Measurements from ENCODE around the gene TM9SF4. TPM values are rescaled to one million over a fixed set of nuclear protein-coding genes. Genes with fewer than 3 reads are reported as not detected.

The TM9SF4 gene
- polyA plus RNA-seq, 3 donors, result 49.7 to 78.5 (median 78.3) TPM

DNA sequence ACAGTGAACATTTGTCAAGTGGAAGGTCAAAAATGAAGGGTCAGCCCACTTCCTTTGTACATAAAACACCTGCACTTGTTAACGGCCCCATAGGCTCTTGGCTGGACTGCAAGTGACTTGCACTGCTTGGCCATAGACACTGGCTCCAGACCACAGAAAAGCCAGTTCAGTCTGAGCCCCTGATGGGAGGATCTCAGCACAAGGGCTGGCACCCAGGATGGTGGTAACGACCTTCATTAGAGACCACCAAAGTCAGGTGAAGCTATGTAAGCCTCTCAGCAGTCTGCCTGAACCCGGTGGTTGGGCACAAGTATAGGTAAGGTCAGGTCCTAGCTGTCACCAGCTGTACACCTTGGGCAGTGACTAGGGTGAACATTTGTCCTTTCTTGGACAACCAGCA, 81.9 kb downstream of the TM9SF4 start:
- TF ChIP-seq, protein P1, sequence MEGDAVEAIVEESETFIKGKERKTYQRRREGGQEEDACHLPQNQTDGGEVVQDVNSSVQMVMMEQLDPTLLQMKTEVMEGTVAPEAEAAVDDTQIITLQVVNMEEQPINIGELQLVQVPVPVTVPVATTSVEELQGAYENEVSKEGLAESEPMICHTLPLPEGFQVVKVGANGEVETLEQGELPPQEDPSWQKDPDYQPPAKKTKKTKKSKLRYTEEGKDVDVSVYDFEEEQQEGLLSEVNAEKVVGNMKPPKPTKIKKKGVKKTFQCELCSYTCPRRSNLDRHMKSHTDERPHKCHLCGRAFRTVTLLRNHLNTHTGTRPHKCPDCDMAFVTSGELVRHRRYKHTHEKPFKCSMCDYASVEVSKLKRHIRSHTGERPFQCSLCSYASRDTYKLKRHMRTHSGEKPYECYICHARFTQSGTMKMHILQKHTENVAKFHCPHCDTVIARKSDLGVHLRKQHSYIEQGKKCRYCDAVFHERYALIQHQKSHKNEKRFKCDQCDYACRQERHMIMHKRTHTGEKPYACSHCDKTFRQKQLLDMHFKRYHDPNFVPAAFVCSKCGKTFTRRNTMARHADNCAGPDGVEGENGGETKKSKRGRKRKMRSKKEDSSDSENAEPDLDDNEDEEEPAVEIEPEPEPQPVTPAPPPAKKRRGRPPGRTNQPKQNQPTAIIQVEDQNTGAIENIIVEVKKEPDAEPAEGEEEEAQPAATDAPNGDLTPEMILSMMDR (IDR thresholded peaks at IDR 0.05), result no peak
- Histone ChIP-seq H3K36me3 (replicated peaks in 1 of 2; ENCODE audit: control insufficient read depth in 1 of 2, insufficient read depth in 2 of 2, low read length in 2 of 2) (peaks cover 37 to 41% of the 10 kb centered on the region in 2 donors), H4K20me1 (ENCODE audit: insufficient read depth, low read length) (peaks cover 55% of the 10 kb centered on the region), H3K4me1 (ENCODE audit: control insufficient read depth in 1 of 2, insufficient read depth in 2 of 2, low read length in 2 of 2) (peaks cover 16 to 21% of the 10 kb centered on the region in 2 donors), H3K4me2 (replicated peaks; ENCODE audit: extremely low read depth, low read length, poor library complexity, severe bottlenecking) (peak overlapping the region; percentile 89), H3K27me3 (ENCODE audit: control insufficient read depth in 2 of 2, insufficient read depth in 2 of 2, low read length in 2 of 2) (no peaks in the 10 kb centered on the region), H3K79me2 (ENCODE audit: insufficient read depth, low read length) (peaks cover 27% of the 10 kb centered on the region), H3K9ac (ENCODE audit: insufficient read depth, low read length, poor library complexity, severe bottlenecking) (no peak overlapping the region), H3K9me3 (replicated peaks in 1 of 2; ENCODE audit: control insufficient read depth in 1 of 2, insufficient read depth in 1 of 2, low read length in 2 of 2) (no peaks in the 10 kb centered on the region), H3K27ac (ENCODE audit: low read depth in 1 of 2, low read length in 2 of 2) (no peak overlapping the region), H2AFZ (ENCODE audit: insufficient read depth, low read depth, low read length, poor library complexity, severe bottlenecking) (no peak overlapping the region), H3K4me3 (replicated peaks in 1 of 3; ENCODE audit: low read depth in 2 of 3, low read length in 3 of 3) (no peak overlapping the region)
- Mint-ChIP-seq H3K4me3 (no peak overlapping the region), H3K27me3 (ENCODE audit: low read depth in 3 of 3) (peaks cover 0 to 6% (median 6%) of the 10 kb centered on the region in 3 donors), H3K27ac (peak overlapping the region in 1 of 7 donors; percentile 13), H3K4me1 (peaks cover 30% of the 10 kb centered on the region), H3K36me3 (peaks cover 48 to 50% of the 10 kb centered on the region in 2 donors), H3K9me3 (peaks cover 0 to 3% (median 0%) of the 10 kb centered on the region in 7 donors)
- intact Hi-C loops (cut with micrococcal nuclease), result no loop called here
- no peak for DNase-seq
- WGBS (ENCODE audit: insufficient coverage), result 89% methylated on average over 3 of the region's 3 CpGs

- Mint-ChIP-seq H3K9me3 (peaks cover 0 to 3% (median 0%) of the 10 kb centered on the region in 7 donors), H3K27me3 (ENCODE audit: low read depth in 3 of 3) (peaks cover 0 to 6% (median 6%) of the 10 kb centered on the region in 3 donors), H3K4me3 (no peak overlapping the region), H3K36me3 (peaks cover 52 to 54% of the 10 kb centered on the region in 2 donors), H3K27ac (peak overlapping the region in 3 of 7 donors; percentile 25 to 85 (median 70)), H3K4me1 (peaks cover 30% of the 10 kb centered on the region)
- Histone ChIP-seq H4K20me1 (ENCODE audit: insufficient read depth, low read length) (peaks cover 60% of the 10 kb centered on the region), H2AFZ (ENCODE audit: insufficient read depth, low read depth, low read length, poor library complexity, severe bottlenecking) (no peak overlapping the region), H3K9me3 (replicated peaks in 1 of 2; ENCODE audit: control insufficient read depth in 1 of 2, insufficient read depth in 1 of 2, low read length in 2 of 2) (no peaks in the 10 kb centered on the region), H3K36me3 (replicated peaks in 1 of 2; ENCODE audit: control insufficient read depth in 1 of 2, insufficient read depth in 2 of 2, low read length in 2 of 2) (peaks cover 41 to 45% of the 10 kb centered on the region in 2 donors), H3K27ac (ENCODE audit: low read depth in 1 of 2, low read length in 2 of 2) (no peak overlapping the region), H3K79me2 (ENCODE audit: insufficient read depth, low read length) (peaks cover 31% of the 10 kb centered on the region), H3K9ac (ENCODE audit: insufficient read depth, low read length, poor library complexity, severe bottlenecking) (no peak overlapping the region), H3K27me3 (ENCODE audit: control insufficient read depth in 2 of 2, insufficient read depth in 2 of 2, low read length in 2 of 2) (no peaks in the 10 kb centered on the region), H3K4me2 (replicated peaks; ENCODE audit: extremely low read depth, low read length, poor library complexity, severe bottlenecking) (no peak overlapping the region), H3K4me3 (replicated peaks in 1 of 3; ENCODE audit: low read depth in 2 of 3, low read length in 3 of 3) (no peak overlapping the region), H3K4me1 (ENCODE audit: control insufficient read depth in 1 of 2, insufficient read depth in 2 of 2, low read length in 2 of 2) (peaks cover 16 to 21% of the 10 kb centered on the region in 2 donors)
- TF ChIP-seq, protein P1 (IDR thresholded peaks at IDR 0.05), result no peak
- intact Hi-C loops (cut with micrococcal nuclease), result no loop called here
- no peak for DNase-seq
These were observed 82.4 kb downstream of the TM9SF4 start for GRCh38 chr20:32191873-32192272.
